Right lobe of liver (tissue), 6 donors: Measurements from ENCODE around the gene SHLD1. TPM values are rescaled to one million over a fixed set of nuclear protein-coding genes. Genes with fewer than 3 reads are reported as not detected.

Source experiments
- ATAC-seq, 4 donors: fragments of 200-7000 bp; cut with Tn5 transposase; one replicate each; pipeline ENCODE4 v1.9.1; 2020; ENCODE audit warnings: mild to moderate bottlenecking in 4 of 4, moderate library complexity in 4 of 4
- DNase-seq, 3 donors: peaks; one replicate each; pipeline ENCODE4 v3.0.0-alpha.2; 2020
- H3K27ac ChIP-seq, 3 donors: fragments of 200-600 bp; one replicate each; pipeline ENCODE4 v1.8.0; 2022
- H3K27me3 ChIP-seq, 2 donors: fragments of 200-600 bp; one replicate each; pipeline ENCODE4 v1.8.0; 2022
- H3K36me3 ChIP-seq, 4 donors: fragments of 200-600 bp; sonication (generic) in 1 of 4; one replicate each; pipeline versions ENCODE4 v1.5.1 to v1.8.0; 2017 to 2022; ENCODE audit warnings: control low read depth in 1 of 4
- H3K4me1 ChIP-seq, 4 donors: fragments of 200-600 bp; sonication (generic) in 1 of 4; one replicate each; pipeline versions ENCODE4 v1.5.1 to v1.8.0; 2017 to 2022; ENCODE audit warnings: control low read depth in 1 of 4
- H3K4me3 ChIP-seq, 3 donors: fragments of 200-600 bp; one replicate each; pipeline ENCODE4 v1.8.0; 2022
- H3K9me3 ChIP-seq, 4 donors: fragments of 200-600 bp; sonication (generic) in 1 of 4; one replicate each; pipeline versions ENCODE4 v1.5.1 to v1.8.0; 2017 to 2022; ENCODE audit warnings: control low read depth in 1 of 4
- CTCF ChIP-seq, 4 donors: fragments of 200-600 bp in 3 of 4; fragments of 450-650 bp in 1 of 4; IDR thresholded peaks; one replicate each; pipeline versions ENCODE4 v1.5.1 to v1.8.0; 2016 to 2022; ENCODE audit warnings: antibody characterized with exemption in 4 of 4, mild to moderate bottlenecking in 2 of 4
- POLR2A ChIP-seq: fragments of 450-650 bp; IDR thresholded peaks from one replicate; pipeline ENCODE4 v1.6.1; 2017; ENCODE audit warnings: antibody characterized with exemption, mild to moderate bottlenecking
- WGBS: methylation state at CpG from one replicate; pipeline ENCODE4 v1.1.6; 2018; ENCODE audit warnings: low coverage, low lambda C conversion rate; ENCODE audit not compliant: insufficient coverage; ENCODE audit errors: missing lambda C conversion rate; 5-methylcytosine and 5-hydroxymethylcytosine counted together
- intact Hi-C, 2 donors: fragments of 100-400 bp; cut with DNase I; formaldehyde crosslinking; loops; one replicate each; pipeline versions ENCODE4 v1.11.2 to v1.14.1; 2022
- total RNA-seq, 6 experiments: library from RNA; depleted of rRNA in 2 of 6; stranded (reverse); fragments of >200 nt in 2 of 6; fragmentation: NEBNext Ultra II Directional in 3 of 6; extraction: Animal tissue kit (Norgen Biotek cat#: 25700) in 3 of 6; gene quantifications; one replicate each; pipeline versions ENCODE4 v1.1.0 to v1.2.4, GENCODE V29; 2016 to 2023
- donor health status: DM: no; HTN: yes; CAD: no.
- donor health status: DM: no; HTN: no; CAD: no.
- donor health status: DM: no; HTN: no; CAD: no.
- donor health status: DM: no; HTN: yes; CAD: no.
- donor health status: DM: no; HTN: yes; CAD: no.

The SHLD1 gene
- total RNA-seq, 6 experiments from 2014 or later, result 0.69 to 1.9 (median 1.4) TPM; not detected in 1

GRCh38 chr20:5859608-5860007, 109.4 kb downstream of the SHLD1 start:
- no peak overlapping the region for H3K4me3 ChIP-seq
- no peaks in the 10 kb centered on the region for H3K36me3 ChIP-seq
- WGBS, result 72% methylated on average over 5 of the region's 5 CpGs
- H3K4me1 ChIP-seq, result no peaks in the 10 kb centered on the region
- H3K9me3 ChIP-seq, result no peaks in the 10 kb centered on the region
- intact Hi-C loops, result no loop called here
- H3K27ac ChIP-seq, result no peak overlapping the region
- DNase-seq (no peak), ATAC-seq (no peak)
- no peak for TF ChIP-seq POLR2A
- no peak for TF ChIP-seq CTCF (IDR thresholded peaks at IDR 0.05)
- no peaks in the 10 kb centered on the region for H3K27me3 ChIP-seq

GRCh38 chr20:5862703-5863039, 112.5 kb downstream of the SHLD1 start:
- no peaks in the 10 kb centered on the region for H3K36me3 ChIP-seq
- H3K4me3 ChIP-seq, result no peak overlapping the region
- no peaks in the 10 kb centered on the region for H3K27me3 ChIP-seq
- no peak overlapping the region for H3K27ac ChIP-seq
- ATAC-seq (no peak), DNase-seq (no peak)
- H3K4me1 ChIP-seq, result no peaks in the 10 kb centered on the region
- 38% methylated on average over 3 of the region's 3 CpGs for WGBS
- no peaks in the 10 kb centered on the region for H3K9me3 ChIP-seq
- no peak for TF ChIP-seq POLR2A
- no peak for TF ChIP-seq CTCF (IDR thresholded peaks at IDR 0.05)
- intact Hi-C loops, result no loop called here

GRCh38 chr20:5863040-5863833, 113.0 kb downstream of the SHLD1 start:
- 31% methylated on average over 9 of the region's 12 CpGs for WGBS

GRCh38 chr20:5864428-5864827, 114.2 kb downstream of the SHLD1 start:
- WGBS, result 85% methylated on average over 4 of the region's 6 CpGs
- DNase-seq (no peak), ATAC-seq (no peak)
- Histone ChIP-seq H3K27me3 (no peaks in the 10 kb centered on the region), H3K4me1 (no peaks in the 10 kb centered on the region), H3K36me3 (no peaks in the 10 kb centered on the region), H3K27ac (no peak overlapping the region), H3K9me3 (no peaks in the 10 kb centered on the region), H3K4me3 (no peak overlapping the region)
- intact Hi-C loops, result no loop called here
- TF ChIP-seq CTCF (IDR thresholded peaks at IDR 0.05), result no peak
- no peak for TF ChIP-seq POLR2A

More at GRCh38 chr20:5863040-5863833, 113.0 kb downstream of the SHLD1 start:
- H3K27me3 ChIP-seq, result no peaks in the 10 kb centered on the region
- intact Hi-C loops, result no loop called here
- no peak overlapping the region for H3K27ac ChIP-seq
- ATAC-seq (peak; percentile 33 to 60 (median 44)), DNase-seq (no peak)
- H3K9me3 ChIP-seq, result no peaks in the 10 kb centered on the region
- H3K4me3 ChIP-seq, result no peak overlapping the region
- no peaks in the 10 kb centered on the region for H3K36me3 ChIP-seq
- no peaks in the 10 kb centered on the region for H3K4me1 ChIP-seq
- TF ChIP-seq POLR2A (no peak), CTCF (IDR thresholded peaks at IDR 0.05) (no peak)
